GM12878 (cell line): ENCODE measurements around the gene XPNPEP2. TPM values are rescaled to one million over a fixed set of nuclear protein-coding genes. Genes with fewer than 3 reads are reported as not detected.

Source experiments
- ATF3 ChIP-seq: IDR thresholded peaks from 2 replicates; pipeline ENCODE4 v1.6.1; 2011; ENCODE audit warnings: low read depth, mild to moderate bottlenecking, low read length, moderate library complexity, borderline replicate concordance; ENCODE audit errors: extremely low read depth
- BHLHE40 ChIP-seq, 2 experiments: fragments of 450-650 bp in 1 of 2; IDR thresholded peaks; 2 replicates each; pipeline ENCODE4 v1.6.1; 2011 to 2017; ENCODE audit warnings: low read depth in 2 of 2, borderline replicate concordance in 1 of 2, improper control_type of control experiment in 1 of 2, low read length in 1 of 2, mild to moderate bottlenecking in 1 of 2
- CBFB ChIP-seq: IDR thresholded peaks from 2 replicates; pipeline ENCODE4 v1.6.1; 2016; ENCODE audit warnings: antibody characterized with exemption, low read depth
- CHD2 ChIP-seq: IDR thresholded peaks from 2 replicates; pipeline ENCODE4 v1.6.1; 2011; ENCODE audit warnings: low read depth, low read length, improper control_type of control experiment, borderline replicate concordance
- CREB1 ChIP-seq: IDR thresholded peaks from 2 replicates; pipeline ENCODE4 v1.6.1; 2012; ENCODE audit warnings: low read depth, mild to moderate bottlenecking, inconsistent platforms
- DPF2 ChIP-seq: fragments of 450-650 bp; IDR thresholded peaks from 2 replicates; pipeline ENCODE4 v1.6.1; 2017; ENCODE audit warnings: mild to moderate bottlenecking
- E2F4 ChIP-seq: IDR thresholded peaks from 2 replicates; pipeline ENCODE4 v1.6.1; 2012; ENCODE audit warnings: low read depth, low read length, improper control_type of control experiment
- E4F1 ChIP-seq: fragments of 450-650 bp; IDR thresholded peaks from 2 replicates; pipeline ENCODE4 v1.6.1; 2018; ENCODE audit warnings: borderline replicate concordance, mild to moderate bottlenecking; ENCODE audit not compliant: partially characterized antibody
- EGR1 ChIP-seq, 2 experiments: IDR thresholded peaks; 1 replicate in 1 of 2; 2 replicates in 1 of 2; pipeline ENCODE4 v1.6.1; 2011 to 2012; ENCODE audit warnings: low read depth in 2 of 2, low read length in 2 of 2, borderline replicate concordance in 1 of 2, mild to moderate bottlenecking in 1 of 2, moderate library complexity in 1 of 2
- EP300 ChIP-seq, 2 experiments: fragments of 150-350 bp in 1 of 2; IDR thresholded peaks; 2 replicates each; pipeline ENCODE4 v1.6.1; 2011 to 2012; ENCODE audit warnings: low read depth in 2 of 2, low read length in 2 of 2, borderline replicate concordance in 1 of 2, improper control_type of control experiment in 1 of 2, inconsistent platforms in 1 of 2; ENCODE audit not compliant: control insufficient read depth in 1 of 2
- IKZF2 ChIP-seq, 2 experiments: fragments of 450-650 bp; IDR thresholded peaks; 2 replicates each; pipeline ENCODE4 v1.6.1; 2017; ENCODE audit warnings: mild to moderate bottlenecking in 2 of 2, moderate library complexity in 2 of 2
- MTA2 ChIP-seq: fragments of 450-650 bp; IDR thresholded peaks from 2 replicates; pipeline ENCODE4 v1.6.1; 2016; ENCODE audit warnings: low read depth, mild to moderate bottlenecking, moderate library complexity
- NBN ChIP-seq: fragments of 450-650 bp; IDR thresholded peaks from 2 replicates; pipeline ENCODE4 v1.6.1; 2016
- NFYB ChIP-seq: IDR thresholded peaks from 2 replicates; pipeline ENCODE4 v1.6.1; 2011; ENCODE audit warnings: low read depth, mild to moderate bottlenecking, low read length, improper control_type of control experiment, moderate library complexity; ENCODE audit not compliant: insufficient read depth
- POU2F2 ChIP-seq: IDR thresholded peaks from 3 replicates; pipeline ENCODE4 v1.6.1; 2011; ENCODE audit warnings: low read depth, mild to moderate bottlenecking, low read length, borderline replicate concordance
- RAD51 ChIP-seq: fragments of 450-650 bp; IDR thresholded peaks from 2 replicates; pipeline ENCODE4 v1.6.1; 2016; ENCODE audit warnings: moderate library complexity, mild to moderate bottlenecking, inconsistent platforms
- RELA ChIP-seq: fragments of 450-650 bp; IDR thresholded peaks from 2 replicates; pipeline ENCODE4 v1.8.0; 2014; ENCODE audit warnings: borderline replicate concordance; ENCODE audit not compliant: partially characterized antibody
- RUNX3 ChIP-seq: IDR thresholded peaks from 2 replicates; pipeline ENCODE4 v1.6.1; 2012; ENCODE audit warnings: low read length, inconsistent platforms
- SMC3 ChIP-seq: IDR thresholded peaks from 2 replicates; pipeline ENCODE4 v1.6.1; 2011; ENCODE audit warnings: low read length, improper control_type of control experiment, borderline replicate concordance
- TBL1XR1 ChIP-seq: IDR thresholded peaks from 2 replicates; pipeline ENCODE4 v1.6.1; 2012; ENCODE audit warnings: low read depth, low read length, improper control_type of control experiment
- TCF12 ChIP-seq: IDR thresholded peaks from 2 replicates; pipeline ENCODE4 v1.6.1; 2011; ENCODE audit warnings: low read depth, mild to moderate bottlenecking, low read length
- USF1 ChIP-seq: IDR thresholded peaks from 2 replicates; pipeline ENCODE4 v1.6.1; 2011; ENCODE audit warnings: borderline replicate concordance, low read depth, mild to moderate bottlenecking, moderate library complexity, mixed read lengths, low read length; ENCODE audit not compliant: insufficient read depth; ENCODE audit errors: extremely low read length
- ZSCAN29 ChIP-seq: fragments of 450-650 bp; IDR thresholded peaks from 2 replicates; pipeline ENCODE4 v1.6.1; 2017; ENCODE audit warnings: mild to moderate bottlenecking, moderate library complexity
- polyA plus RNA-seq, 11 experiments: library from polyadenylated mRNA; depleted of rRNA in 4 of 11; unstranded in 6 of 11; stranded (reverse) in 5 of 11; fragments of >200 nt; fragmentation: Nextera tagmentation in 4 of 11; fragmentation: Illumina TruSeq in 1 of 11; extraction: Ambion mirVana in 4 of 11; extraction: Trizol in 1 of 11; gene quantifications; 1 replicate in 1 of 11; 2 replicates in 10 of 11; pipeline versions ENCODE4 v1.2.1 to v1.2.3, GENCODE V29; 2011 to 2016; ENCODE audit warnings: inconsistent platforms in 2 of 11, missing spikeins in 2 of 11, low read depth in 1 of 11
- total RNA-seq, 4 experiments: library from RNA; depleted of rRNA in 3 of 4; stranded (reverse); fragments of >200 nt in 3 of 4; fragmentation: Illumina TruSeq in 1 of 4; extraction: Trizol in 1 of 4; gene quantifications; 2 replicates each; pipeline versions ENCODE4 v1.2.1 to v1.2.3, GENCODE V29; 2013 to 2021

XPNPEP2 gene
- total and polyA plus RNA-seq, 10 of the 15 experiments (the other 5 are each of a cell fraction or from before 2014, with no cell fraction given), result 0.04 to 0.37 (median 0.15) TPM

- TF ChIP-seq TBL1XR1 (peak; percentile 31; the same call in 1 of the 2 replicates), DPF2 (0 out of 2 replicates have a peak, but pooled peaks have one; percentile 20), E2F4 (no peak), RUNX3 (peak; percentile 94), POU2F2 (peak; percentile 90; the same call in 2 of the 3 replicates), RAD51 (peak; percentile 82), NBN (peak; percentile 67), EP300 (IDR thresholded peaks at IDR 0.05; ENCODE audit: borderline replicate concordance in 1 of 2, control insufficient read depth in 1 of 2, low read depth in 2 of 2, low read length in 2 of 2) (peak in 1 of 2 experiments; percentile 62; a peak in 2 of 4 replicates), IKZF2 (IDR thresholded peaks at IDR 0.05) (peak; percentile 32 to 48; a peak in 2 of 4 replicates), CBFB (peak; percentile 91), RELA (no peak), MTA2 (peak; percentile 40; the same call in 1 of the 2 replicates), USF1 (peak; percentile 66), SMC3 (no peak), E4F1 (no peak), BHLHE40 (IDR thresholded peaks at IDR 0.05; ENCODE audit: borderline replicate concordance in 1 of 2, low read depth in 2 of 2, low read length in 1 of 2) (peak; percentile 98), TCF12 (0 out of 2 replicates have a peak, but pooled peaks have one; percentile 52), ATF3 (no peak), EGR1 (IDR thresholded peaks at IDR 0.05; ENCODE audit: borderline replicate concordance in 1 of 2, low read depth in 2 of 2, low read length in 2 of 2) (0 out of 3 replicates have a peak, but pooled peaks of 1 of the 2 experiments have one; percentile 5), CHD2 (peak; percentile 84), NFYB (no peak), ZSCAN29 (no peak), CREB1 (0 out of 2 replicates have a peak, but pooled peaks have one; percentile 12)
These were observed 30.8 kb downstream of the XPNPEP2 start (continued) for GRCh38 chrX:129769467-129770154.
